Measurements from ENCODE around the gene MAML2. TPM values are rescaled to one million over a fixed set of nuclear protein-coding genes. Genes with fewer than 3 reads are reported as not detected.

MAML2 gene
- total and polyA plus RNA-seq, 2 of the 13 experiments (the other 11 are each of a cell fraction or from before 2014, with no cell fraction given) = 2.3 to 25.9 TPM

GRCh38 chr11:96063053-96063452 lies 279.9 kb downstream of the MAML2 start (continued):
- TF ChIP-seq, protein P1, sequence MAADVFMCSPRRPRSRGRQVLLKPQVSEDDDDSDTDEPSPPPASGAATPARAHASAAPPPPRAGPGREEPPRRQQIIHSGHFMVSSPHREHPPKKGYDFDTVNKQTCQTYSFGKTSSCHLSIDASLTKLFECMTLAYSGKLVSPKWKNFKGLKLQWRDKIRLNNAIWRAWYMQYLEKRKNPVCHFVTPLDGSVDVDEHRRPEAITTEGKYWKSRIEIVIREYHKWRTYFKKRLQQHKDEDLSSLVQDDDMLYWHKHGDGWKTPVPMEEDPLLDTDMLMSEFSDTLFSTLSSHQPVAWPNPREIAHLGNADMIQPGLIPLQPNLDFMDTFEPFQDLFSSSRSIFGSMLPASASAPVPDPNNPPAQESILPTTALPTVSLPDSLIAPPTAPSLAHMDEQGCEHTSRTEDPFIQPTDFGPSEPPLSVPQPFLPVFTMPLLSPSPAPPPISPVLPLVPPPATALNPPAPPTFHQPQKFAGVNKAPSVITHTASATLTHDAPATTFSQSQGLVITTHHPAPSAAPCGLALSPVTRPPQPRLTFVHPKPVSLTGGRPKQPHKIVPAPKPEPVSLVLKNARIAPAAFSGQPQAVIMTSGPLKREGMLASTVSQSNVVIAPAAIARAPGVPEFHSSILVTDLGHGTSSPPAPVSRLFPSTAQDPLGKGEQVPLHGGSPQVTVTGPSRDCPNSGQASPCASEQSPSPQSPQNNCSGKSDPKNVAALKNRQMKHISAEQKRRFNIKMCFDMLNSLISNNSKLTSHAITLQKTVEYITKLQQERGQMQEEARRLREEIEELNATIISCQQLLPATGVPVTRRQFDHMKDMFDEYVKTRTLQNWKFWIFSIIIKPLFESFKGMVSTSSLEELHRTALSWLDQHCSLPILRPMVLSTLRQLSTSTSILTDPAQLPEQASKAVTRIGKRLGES (CRISPR knock-in tag; IDR thresholded peaks at IDR 0.05; ENCODE audit: borderline replicate concordance) = no peak
- TF ChIP-seq POLR2A (IDR thresholded peaks at IDR 0.05; ENCODE audit: insufficient read depth in 1 of 2, low read depth in 2 of 2, low read length in 2 of 2) = no peak

DNA sequence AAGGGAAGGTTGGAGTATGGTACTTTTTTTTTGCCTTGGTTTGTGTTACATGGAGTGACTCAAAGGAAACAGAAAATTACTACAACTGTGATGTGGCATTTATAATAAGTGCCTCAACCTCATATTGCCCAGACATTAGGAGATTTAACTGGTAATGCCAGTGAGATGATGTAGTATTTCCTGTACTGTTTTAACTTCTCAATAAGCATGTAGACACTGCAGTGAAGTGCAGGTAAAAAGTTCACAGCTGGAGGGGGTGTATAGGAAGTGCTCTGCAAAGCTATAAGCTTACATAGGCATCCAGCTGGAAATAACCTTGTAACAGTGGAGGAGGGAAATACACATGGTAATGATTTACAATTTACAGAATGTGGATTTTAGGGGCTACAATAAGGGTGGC lies 280.9 kb downstream of the MAML2 start:
- no peaks in the 10 kb centered on the region for H3K27me3 ChIP-seq (ENCODE audit: control insufficient read depth in 1 of 2, insufficient read depth in 2 of 2, low read length in 2 of 2)
- no peak overlapping the region for H3K4me3 ChIP-seq (replicated peaks in 1 of 3; ENCODE audit: insufficient read depth in 1 of 3, low read depth in 2 of 3, low read length in 3 of 3)
- ATAC-seq (peak; percentile 91), DNase-seq (ENCODE audit: low spot score) (peak; percentile 56), FAIRE-seq (no peak)
- no peaks in the 10 kb centered on the region for H4K20me1 ChIP-seq (ENCODE audit: insufficient read depth, low read length)
- no peak overlapping the region for H3K9ac ChIP-seq (ENCODE audit: insufficient read depth, low read depth, low read length)
- no TSS peak for BruUV-seq (replicated peaks)
- peaks cover 3% of the 10 kb centered on the region for H3K79me2 ChIP-seq (ENCODE audit: insufficient read depth, low read length)
- H3K36me3 ChIP-seq (replicated peaks in 1 of 2; ENCODE audit: control insufficient read depth in 1 of 2, insufficient read depth in 2 of 2, low read length in 2 of 2) = peaks cover 3 to 13% of the 10 kb centered on the region in 2 experiments; a peak in 4 of 5 replicates
- no peak overlapping the region for H2AFZ ChIP-seq (ENCODE audit: low read length)
- CTCF ChIA-PET (ENCODE audit: low intra/inter-chr PET ratio, low total read pairs) = no interaction called here
- no peak overlapping the region; the same call in 1 of the 2 replicates for H3K4me2 ChIP-seq (ENCODE audit: low read depth, low read length)
- H3K4me1 ChIP-seq (ENCODE audit: insufficient read depth, low read length) = peaks cover 42% of the 10 kb centered on the region
- peak overlapping the region; percentile 40 for H3K27ac ChIP-seq (ENCODE audit: extremely low read length, insufficient read depth, low read length)
- no peaks in the 10 kb centered on the region for H3K9me3 ChIP-seq (ENCODE audit: low read length)
- intact Hi-C loops (cut with micrococcal nuclease; ENCODE audit: unreplicated experiment) = no loop called here
- POLR2A ChIA-PET = no interaction called here
- in situ Hi-C loops (cut with HindIII; ENCODE audit: extremely low pct_ligation_motif_present, low pct_unique_long_range_greater_than_20kb) = no loop called here
- TF ChIP-seq FOXP4 (CRISPR knock-in tag; IDR thresholded peaks at IDR 0.05) (0 out of 2 replicates have a peak, but pooled peaks have one; percentile 14), FOXA3 (CRISPR knock-in tag; IDR thresholded peaks at IDR 0.05) (no peak), CENPBD1 (CRISPR knock-in tag; IDR thresholded peaks at IDR 0.05; ENCODE audit: borderline replicate concordance, low read depth) (no peak), RXRB (CRISPR knock-in tag; IDR thresholded peaks at IDR 0.05; ENCODE audit: borderline replicate concordance) (peak; percentile 36; the same call in 1 of the 2 replicates), YEATS4 (CRISPR knock-in tag; IDR thresholded peaks at IDR 0.05; ENCODE audit: borderline replicate concordance) (no peak), ARNT (IDR thresholded peaks at IDR 0.05) (no peak), FOXC1 (CRISPR knock-in tag; IDR thresholded peaks at IDR 0.05; ENCODE audit: borderline replicate concordance) (no peak), SATB2 (CRISPR knock-in tag; IDR thresholded peaks at IDR 0.05) (no peak), DMAP1 (CRISPR knock-in tag; IDR thresholded peaks at IDR 0.05) (no peak), KLF16 (CRISPR knock-in tag; IDR thresholded peaks at IDR 0.05) (no peak)
- TF ChIP-seq, protein P2, sequence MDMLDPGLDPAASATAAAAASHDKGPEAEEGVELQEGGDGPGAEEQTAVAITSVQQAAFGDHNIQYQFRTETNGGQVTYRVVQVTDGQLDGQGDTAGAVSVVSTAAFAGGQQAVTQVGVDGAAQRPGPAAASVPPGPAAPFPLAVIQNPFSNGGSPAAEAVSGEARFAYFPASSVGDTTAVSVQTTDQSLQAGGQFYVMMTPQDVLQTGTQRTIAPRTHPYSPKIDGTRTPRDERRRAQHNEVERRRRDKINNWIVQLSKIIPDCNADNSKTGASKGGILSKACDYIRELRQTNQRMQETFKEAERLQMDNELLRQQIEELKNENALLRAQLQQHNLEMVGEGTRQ (IDR thresholded peaks at IDR 0.05; ENCODE audit: low read depth, low read length) = no peak
- TF ChIP-seq, protein P2 (CRISPR knock-in tag; IDR thresholded peaks at IDR 0.05; ENCODE audit: borderline replicate concordance) = no peak
- TF ChIP-seq, protein P3, sequence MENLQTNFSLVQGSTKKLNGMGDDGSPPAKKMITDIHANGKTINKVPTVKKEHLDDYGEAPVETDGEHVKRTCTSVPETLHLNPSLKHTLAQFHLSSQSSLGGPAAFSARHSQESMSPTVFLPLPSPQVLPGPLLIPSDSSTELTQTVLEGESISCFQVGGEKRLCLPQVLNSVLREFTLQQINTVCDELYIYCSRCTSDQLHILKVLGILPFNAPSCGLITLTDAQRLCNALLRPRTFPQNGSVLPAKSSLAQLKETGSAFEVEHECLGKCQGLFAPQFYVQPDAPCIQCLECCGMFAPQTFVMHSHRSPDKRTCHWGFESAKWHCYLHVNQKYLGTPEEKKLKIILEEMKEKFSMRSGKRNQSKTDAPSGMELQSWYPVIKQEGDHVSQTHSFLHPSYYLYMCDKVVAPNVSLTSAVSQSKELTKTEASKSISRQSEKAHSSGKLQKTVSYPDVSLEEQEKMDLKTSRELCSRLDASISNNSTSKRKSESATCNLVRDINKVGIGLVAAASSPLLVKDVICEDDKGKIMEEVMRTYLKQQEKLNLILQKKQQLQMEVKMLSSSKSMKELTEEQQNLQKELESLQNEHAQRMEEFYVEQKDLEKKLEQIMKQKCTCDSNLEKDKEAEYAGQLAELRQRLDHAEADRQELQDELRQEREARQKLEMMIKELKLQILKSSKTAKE (CRISPR knock-in tag; IDR thresholded peaks at IDR 0.05; ENCODE audit: borderline replicate concordance) = no peak
